ENCODE results near the gene NDST3.

DNA sequence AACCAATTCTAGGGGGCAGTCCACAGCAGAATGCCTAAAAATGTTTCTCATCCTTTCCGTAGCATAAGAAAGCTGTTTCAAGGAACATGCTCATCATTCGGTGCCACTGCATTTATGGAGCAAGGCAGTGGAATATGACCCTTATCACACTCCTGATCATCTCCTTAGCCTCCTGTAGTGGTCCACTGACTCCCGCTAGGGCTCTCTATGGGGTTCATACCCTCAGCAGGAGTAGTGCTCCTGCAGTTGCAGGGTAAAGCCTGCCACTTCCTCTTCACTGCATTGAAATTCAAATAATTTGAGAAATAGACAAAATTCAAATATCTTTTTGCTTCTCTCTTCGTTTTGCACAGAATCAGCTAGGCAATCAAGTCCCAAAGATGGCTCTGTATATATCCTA lies 107.0 kb downstream of the NDST3 start:
- TF ChIP-seq, protein P1, sequence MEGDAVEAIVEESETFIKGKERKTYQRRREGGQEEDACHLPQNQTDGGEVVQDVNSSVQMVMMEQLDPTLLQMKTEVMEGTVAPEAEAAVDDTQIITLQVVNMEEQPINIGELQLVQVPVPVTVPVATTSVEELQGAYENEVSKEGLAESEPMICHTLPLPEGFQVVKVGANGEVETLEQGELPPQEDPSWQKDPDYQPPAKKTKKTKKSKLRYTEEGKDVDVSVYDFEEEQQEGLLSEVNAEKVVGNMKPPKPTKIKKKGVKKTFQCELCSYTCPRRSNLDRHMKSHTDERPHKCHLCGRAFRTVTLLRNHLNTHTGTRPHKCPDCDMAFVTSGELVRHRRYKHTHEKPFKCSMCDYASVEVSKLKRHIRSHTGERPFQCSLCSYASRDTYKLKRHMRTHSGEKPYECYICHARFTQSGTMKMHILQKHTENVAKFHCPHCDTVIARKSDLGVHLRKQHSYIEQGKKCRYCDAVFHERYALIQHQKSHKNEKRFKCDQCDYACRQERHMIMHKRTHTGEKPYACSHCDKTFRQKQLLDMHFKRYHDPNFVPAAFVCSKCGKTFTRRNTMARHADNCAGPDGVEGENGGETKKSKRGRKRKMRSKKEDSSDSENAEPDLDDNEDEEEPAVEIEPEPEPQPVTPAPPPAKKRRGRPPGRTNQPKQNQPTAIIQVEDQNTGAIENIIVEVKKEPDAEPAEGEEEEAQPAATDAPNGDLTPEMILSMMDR (IDR thresholded peaks at IDR 0.05) = no peak
- TF ChIP-seq POLR2A (IDR thresholded peaks at IDR 0.05) (no peak), POLR2AphosphoS5 (IDR thresholded peaks at IDR 0.05; ENCODE audit: insufficient read depth in 1 of 2, low read depth in 1 of 2) (no peak)
